Tibial nerve (tissue), 4 donors: ENCODE results near the gene SSR3.

Experiments
- EP300 ChIP-seq, 2 donors: sonication (generic); formaldehyde crosslinking; IDR thresholded peaks; one replicate each; pipeline ENCODE4 v1.6.1; 2017; ENCODE audit warnings: antibody characterized with exemption in 2 of 2, mild to moderate bottlenecking in 1 of 2
- POLR2A ChIP-seq, 2 donors: fragments of 450-650 bp; IDR thresholded peaks; one replicate each; pipeline ENCODE4 v1.6.1; 2017; ENCODE audit warnings: antibody characterized with exemption in 2 of 2, mild to moderate bottlenecking in 2 of 2, moderate library complexity in 2 of 2
- TF ChIP-seq, protein P1 (sequence below), 5 experiments: fragments of 200-600 bp in 3 of 5; fragments of 450-650 bp in 2 of 5; sonication (generic) in 3 of 5; IDR thresholded peaks; one replicate each; pipeline ENCODE4 v1.5.1; 2016 to 2019; ENCODE audit warnings: antibody characterized with exemption in 5 of 5, mild to moderate bottlenecking in 3 of 5, moderate library complexity in 2 of 5

DNA sequence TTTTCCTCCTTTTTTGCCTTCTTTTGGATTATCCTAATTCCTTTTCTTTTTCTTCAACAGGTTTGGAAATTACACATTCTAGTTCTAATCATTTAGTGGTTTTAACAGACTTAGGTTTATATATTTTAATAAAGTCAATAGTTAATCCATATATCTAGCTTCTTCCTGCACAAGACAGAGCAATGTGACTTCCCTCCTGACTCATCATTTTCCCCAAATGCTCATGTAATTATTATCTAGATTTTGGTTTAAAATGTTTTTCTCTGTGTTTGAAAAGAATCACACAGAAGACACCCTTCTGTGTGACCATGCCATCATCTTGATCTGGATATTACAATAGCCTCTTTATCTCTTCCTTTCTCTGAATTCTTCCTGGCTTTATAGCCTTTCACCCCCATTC, 28.6 kb upstream of the SSR3 start:
- TF ChIP-seq, protein P1, sequence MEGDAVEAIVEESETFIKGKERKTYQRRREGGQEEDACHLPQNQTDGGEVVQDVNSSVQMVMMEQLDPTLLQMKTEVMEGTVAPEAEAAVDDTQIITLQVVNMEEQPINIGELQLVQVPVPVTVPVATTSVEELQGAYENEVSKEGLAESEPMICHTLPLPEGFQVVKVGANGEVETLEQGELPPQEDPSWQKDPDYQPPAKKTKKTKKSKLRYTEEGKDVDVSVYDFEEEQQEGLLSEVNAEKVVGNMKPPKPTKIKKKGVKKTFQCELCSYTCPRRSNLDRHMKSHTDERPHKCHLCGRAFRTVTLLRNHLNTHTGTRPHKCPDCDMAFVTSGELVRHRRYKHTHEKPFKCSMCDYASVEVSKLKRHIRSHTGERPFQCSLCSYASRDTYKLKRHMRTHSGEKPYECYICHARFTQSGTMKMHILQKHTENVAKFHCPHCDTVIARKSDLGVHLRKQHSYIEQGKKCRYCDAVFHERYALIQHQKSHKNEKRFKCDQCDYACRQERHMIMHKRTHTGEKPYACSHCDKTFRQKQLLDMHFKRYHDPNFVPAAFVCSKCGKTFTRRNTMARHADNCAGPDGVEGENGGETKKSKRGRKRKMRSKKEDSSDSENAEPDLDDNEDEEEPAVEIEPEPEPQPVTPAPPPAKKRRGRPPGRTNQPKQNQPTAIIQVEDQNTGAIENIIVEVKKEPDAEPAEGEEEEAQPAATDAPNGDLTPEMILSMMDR (IDR thresholded peaks at IDR 0.05), result no peak
- TF ChIP-seq POLR2A (IDR thresholded peaks at IDR 0.05), result no peak
- TF ChIP-seq EP300 (IDR thresholded peaks at IDR 0.05), result no peak
